Fibroblast of pulmonary artery (primary cell): ENCODE measurements around the gene UBE2R2.
"Not testable (repeated sequence)": the region's sequence is repeated elsewhere in the genome, so short reads cannot be mapped to it uniquely, and the experiment has no call there.

Experiments
- DNase-seq: peaks from one replicate; pipeline ENCODE4 v3.0.0-alpha.2; 2010; ENCODE audit warnings: low read depth
- H3K4me3 ChIP-seq: replicated peaks from 2 replicates; pipeline ENCODE4 v1.5.1; 2011; ENCODE audit warnings: low read depth, mild to moderate bottlenecking, control low read depth, low read length, moderate library complexity
- TF ChIP-seq, protein P1 (sequence below): IDR thresholded peaks from 2 replicates; pipeline ENCODE4 v1.5.1; 2011; ENCODE audit warnings: mild to moderate bottlenecking, control low read depth, low read length, inconsistent platforms; ENCODE audit errors: missing control alignments

UBE2R2 gene

GRCh38 chr9:33858423-33858822 lies 41.5 kb downstream of the UBE2R2 start:
- DNase-seq: no peak
- no peak overlapping the region for H3K4me3 ChIP-seq
- TF ChIP-seq, protein P1, sequence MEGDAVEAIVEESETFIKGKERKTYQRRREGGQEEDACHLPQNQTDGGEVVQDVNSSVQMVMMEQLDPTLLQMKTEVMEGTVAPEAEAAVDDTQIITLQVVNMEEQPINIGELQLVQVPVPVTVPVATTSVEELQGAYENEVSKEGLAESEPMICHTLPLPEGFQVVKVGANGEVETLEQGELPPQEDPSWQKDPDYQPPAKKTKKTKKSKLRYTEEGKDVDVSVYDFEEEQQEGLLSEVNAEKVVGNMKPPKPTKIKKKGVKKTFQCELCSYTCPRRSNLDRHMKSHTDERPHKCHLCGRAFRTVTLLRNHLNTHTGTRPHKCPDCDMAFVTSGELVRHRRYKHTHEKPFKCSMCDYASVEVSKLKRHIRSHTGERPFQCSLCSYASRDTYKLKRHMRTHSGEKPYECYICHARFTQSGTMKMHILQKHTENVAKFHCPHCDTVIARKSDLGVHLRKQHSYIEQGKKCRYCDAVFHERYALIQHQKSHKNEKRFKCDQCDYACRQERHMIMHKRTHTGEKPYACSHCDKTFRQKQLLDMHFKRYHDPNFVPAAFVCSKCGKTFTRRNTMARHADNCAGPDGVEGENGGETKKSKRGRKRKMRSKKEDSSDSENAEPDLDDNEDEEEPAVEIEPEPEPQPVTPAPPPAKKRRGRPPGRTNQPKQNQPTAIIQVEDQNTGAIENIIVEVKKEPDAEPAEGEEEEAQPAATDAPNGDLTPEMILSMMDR: no peak

DNA sequence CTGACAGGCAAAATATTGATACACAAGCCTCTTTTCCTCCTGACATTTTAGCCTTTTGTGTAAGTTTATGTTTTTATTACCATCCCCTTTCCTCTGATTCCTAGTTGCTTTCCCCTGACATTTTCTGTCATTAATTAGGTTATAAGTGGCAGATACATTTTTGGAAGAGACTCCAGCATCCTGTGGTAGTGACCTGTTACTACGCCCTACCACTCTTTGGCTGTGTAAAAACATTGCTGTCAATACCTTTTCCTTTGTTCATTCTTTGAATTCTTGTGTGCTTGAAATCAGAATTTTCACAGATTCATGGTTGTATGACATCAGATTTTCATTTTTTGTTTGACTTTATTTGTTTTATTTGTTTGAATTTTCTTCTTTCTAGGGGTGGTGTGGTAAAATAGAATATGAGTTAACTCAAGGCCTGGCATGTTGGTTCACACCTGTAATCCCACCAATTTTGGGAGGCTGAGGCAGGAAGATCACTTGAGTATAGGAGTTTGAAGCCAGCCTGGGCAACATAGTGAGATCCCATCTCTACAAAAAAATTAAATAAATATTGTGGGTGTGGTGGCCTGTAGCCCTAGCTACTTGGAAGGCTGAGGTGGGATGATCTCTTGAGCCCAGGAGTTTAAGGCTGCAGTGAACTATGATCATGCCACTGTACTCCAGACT lies 43.4 kb downstream of the UBE2R2 start:
- no peak overlapping the region for H3K4me3 ChIP-seq
- no peak for DNase-seq
- TF ChIP-seq, protein P1: peak; percentile 22

DNA sequence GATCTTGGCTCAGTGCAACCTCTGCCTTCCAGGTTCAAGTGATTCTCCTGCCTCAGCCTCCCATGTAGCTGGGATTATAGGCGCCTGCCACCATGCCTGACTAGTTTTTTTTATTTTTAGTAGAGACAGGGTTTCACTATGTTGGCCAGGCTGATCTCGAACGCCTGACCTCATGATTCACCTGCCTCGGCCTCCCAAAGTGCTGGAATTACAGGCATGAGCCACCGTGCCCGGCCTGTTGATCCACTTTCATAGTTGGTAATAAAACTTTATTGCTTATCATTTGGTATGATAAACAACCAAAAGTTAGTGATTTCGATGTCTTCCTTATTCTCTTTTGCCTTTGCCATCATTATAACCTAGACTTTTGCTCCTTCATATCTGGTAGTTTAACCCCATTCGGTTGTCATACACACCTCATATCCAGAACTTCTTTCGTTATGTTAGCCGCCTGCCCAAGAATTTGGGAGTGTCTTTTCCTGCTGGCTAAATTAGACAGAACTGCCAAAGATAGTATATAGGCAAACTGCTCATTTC lies 45.0 kb downstream of the UBE2R2 start:
- DNase-seq: no peak

DNA sequence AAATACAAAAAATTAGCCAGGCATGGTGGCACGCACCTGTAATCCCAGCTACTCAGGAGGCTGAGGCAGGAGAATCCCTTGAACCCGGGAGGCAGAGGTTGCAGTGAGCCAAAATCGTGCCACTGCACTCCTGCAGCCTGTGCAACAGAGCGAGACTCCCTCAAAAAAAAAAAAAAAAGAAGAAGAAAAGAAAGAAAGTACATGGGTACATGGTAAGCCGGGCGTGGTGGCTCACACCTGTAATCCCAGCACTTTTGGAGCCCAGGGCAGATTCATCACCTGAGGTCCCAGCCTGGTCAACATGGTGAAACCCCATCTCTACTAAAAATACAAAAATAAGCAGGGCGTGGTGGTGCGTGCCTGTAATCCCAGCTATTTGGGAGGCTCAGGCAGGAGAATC lies 46.1 kb downstream of the UBE2R2 start:
- not testable (repeated sequence) for DNase-seq, H3K4me3 ChIP-seq

More for the DNA sequence above, 45.0 kb downstream of the UBE2R2 start:
- TF ChIP-seq, protein P1: no peak
- H3K4me3 ChIP-seq: no peak overlapping the region

- peak; percentile 10 for DNase-seq
- H3K4me3 ChIP-seq: no peak overlapping the region
- TF ChIP-seq, protein P1: no peak
Observed at GRCh38 chr9:33867747-33868439, 50.9 kb downstream of the UBE2R2 start.

DNA sequence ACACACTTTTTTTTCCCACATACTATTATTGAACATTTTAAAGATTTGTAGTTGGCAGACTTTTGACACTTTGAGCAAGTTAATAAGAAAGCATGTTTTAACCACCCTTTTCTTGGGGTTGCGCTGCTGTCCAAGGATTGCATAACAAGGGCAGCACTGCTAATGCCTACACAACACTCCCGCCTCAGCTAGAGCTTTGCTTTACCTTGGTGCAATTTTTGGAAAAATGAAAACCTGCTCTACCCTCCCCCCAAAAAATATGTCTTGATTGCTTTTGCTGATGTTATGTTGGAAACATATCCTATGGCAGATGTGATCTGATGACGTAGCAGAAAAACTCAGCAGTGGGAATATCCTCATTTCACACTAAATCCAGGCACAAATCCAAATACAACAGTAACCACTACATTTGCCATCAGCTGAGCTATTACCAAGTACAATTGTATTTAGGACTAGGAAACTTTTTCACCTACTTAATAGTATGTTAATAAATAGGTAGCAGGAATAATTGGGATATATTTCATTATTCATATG lies 51.5 kb downstream of the UBE2R2 start:
- TF ChIP-seq, protein P1: no peak
- H3K4me3 ChIP-seq: no peak overlapping the region
- DNase-seq: peak; percentile 72

- DNase-seq, H3K4me3 ChIP-seq: not testable (repeated sequence)
Observed at GRCh38 chr9:33869243-33869642, 52.3 kb downstream of the UBE2R2 start.
